GM19468 (cell line): ENCODE results near the gene ABCB8.

Source experiments
- ATAC-seq: cut with Tn5 transposase; IDR thresholded peaks from one replicate; pipeline ENCODE4 v1.9.1; 2021; ENCODE audit warnings: mild to moderate bottlenecking, moderate library complexity, moderate number of reproducible peaks; ENCODE audit not compliant: unreplicated experiment; ENCODE audit errors: extremely low read depth

ABCB8 gene

GRCh38 chr7:151066273-151066974 lies 38.2 kb downstream of the ABCB8 start:
- no peak for ATAC-seq

GRCh38 chr7:151068069-151068773 lies 40.0 kb downstream of the ABCB8 start:
- no peak for ATAC-seq

- ATAC-seq, result no peak
Observed at GRCh38 chr7:151069841-151070573, 41.8 kb downstream of the ABCB8 start.

- ATAC-seq, result no peak
Observed at GRCh38 chr7:151070574-151070960, 42.3 kb downstream of the ABCB8 start.

GRCh38 chr7:151071032-151071866 lies 43.0 kb downstream of the ABCB8 start:
- ATAC-seq, result no peak

GRCh38 chr7:151073990-151074389 lies 45.7 kb downstream of the ABCB8 start:
- no peak for ATAC-seq

GRCh38 chr7:151074817-151075661 lies 46.8 kb downstream of the ABCB8 start:
- no peak for ATAC-seq

- ATAC-seq, result no peak
Observed at GRCh38 chr7:151075662-151075971, 47.4 kb downstream of the ABCB8 start.

GRCh38 chr7:151075978-151076426 lies 47.8 kb downstream of the ABCB8 start:
- ATAC-seq, result no peak

- no peak for ATAC-seq
Observed at GRCh38 chr7:151076863-151077704, 48.8 kb downstream of the ABCB8 start.

GRCh38 chr7:151077705-151078232 lies 49.5 kb downstream of the ABCB8 start:
- ATAC-seq, result no peak

- no peak for ATAC-seq
Observed at GRCh38 chr7:151078233-151079040, 50.2 kb downstream of the ABCB8 start.

- no peak for ATAC-seq
Observed at GRCh38 chr7:151079199-151079910, 51.1 kb downstream of the ABCB8 start.

GRCh38 chr7:151080067-151080521 lies 51.8 kb downstream of the ABCB8 start:
- no peak for ATAC-seq

GRCh38 chr7:151080522-151081169 lies 52.4 kb downstream of the ABCB8 start, which contains the start of gene FASTK:
Gene FASTK (minus strand): TSS chr7:151080809. CDS start chr7:151080766, 43 bp downstream.
- ATAC-seq, result peak; percentile 88
